ENCODE results near the gene VSIG10L2. TPM values are rescaled to one million over a fixed set of nuclear protein-coding genes. Genes with fewer than 3 reads are reported as not detected.

Gene VSIG10L2
- total RNA-seq, 4 donors from 2014 or later: 2.0 to 17.2 (median 6.7) TPM

DNA sequence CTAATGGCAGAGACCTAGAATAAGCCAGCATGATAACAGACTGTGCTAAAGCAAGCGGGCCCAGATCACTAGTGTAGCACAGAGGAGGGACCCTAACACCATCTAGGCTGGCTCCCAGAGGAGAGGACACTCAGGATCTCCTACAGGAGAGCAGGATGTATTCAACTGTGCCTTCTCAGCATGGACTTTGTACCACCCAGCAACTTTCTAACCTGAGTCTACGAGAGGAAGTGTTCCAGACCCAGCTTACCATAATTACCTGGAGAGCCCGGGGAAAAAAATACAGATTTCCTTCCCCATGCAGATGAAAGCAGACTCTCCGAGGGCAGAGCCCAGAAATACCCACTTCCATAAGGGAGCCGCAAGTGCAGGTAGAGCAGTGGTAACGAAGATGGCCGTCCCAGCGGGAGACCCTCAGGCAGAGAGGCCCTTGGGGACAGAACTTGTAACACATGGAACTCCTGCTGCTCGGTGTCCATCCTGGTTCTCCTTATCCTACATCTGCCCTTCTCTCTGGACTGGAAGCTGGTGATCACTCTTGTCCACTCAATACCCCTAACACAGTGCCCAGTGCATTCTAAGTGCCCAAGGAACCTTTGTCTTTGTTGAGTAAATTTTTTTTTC lies 21.3 kb upstream of the VSIG10L2 start:
- peak in 1 of 2 donors; percentile 39 for DNase-seq (ENCODE audit: low spot score in 2 of 2)
- WGBS: 89% methylated on average over 9 of the region's 9 CpGs
- Histone ChIP-seq H3K27me3 (peaks cover 4% of the 10 kb centered on the region), H3K27ac (no peak overlapping the region), H3K4me1 (no peaks in the 10 kb centered on the region), H3K36me3 (no peaks in the 10 kb centered on the region), H3K4me3 (no peak overlapping the region), H3K9me3 (no peaks in the 10 kb centered on the region)
- TF ChIP-seq POLR2A (IDR thresholded peaks at IDR 0.05) (no peak), EP300 (IDR thresholded peaks at IDR 0.05) (no peak), CTCF (IDR thresholded peaks at IDR 0.05) (no peak), POLR2AphosphoS5 (IDR thresholded peaks at IDR 0.05) (no peak)

- Histone ChIP-seq H3K27me3 (no peaks in the 10 kb centered on the region), H3K9me3 (no peaks in the 10 kb centered on the region), H3K4me3 (no peak overlapping the region), H3K4me1 (no peaks in the 10 kb centered on the region), H3K27ac (no peak overlapping the region), H3K36me3 (no peaks in the 10 kb centered on the region)
- DNase-seq (ENCODE audit: low spot score in 2 of 2): peak in 1 of 2 donors; percentile 25
- TF ChIP-seq CTCF (IDR thresholded peaks at IDR 0.05) (no peak), EP300 (IDR thresholded peaks at IDR 0.05) (no peak), POLR2AphosphoS5 (IDR thresholded peaks at IDR 0.05) (no peak), POLR2A (IDR thresholded peaks at IDR 0.05) (no peak)
- WGBS: 68% methylated on average over 5 of the region's 6 CpGs
Measured at GRCh38 chr11:125925247-125925740, 20.6 kb upstream of the VSIG10L2 start.

- Histone ChIP-seq H3K27ac (no peak overlapping the region), H3K4me3 (no peak overlapping the region), H3K36me3 (no peaks in the 10 kb centered on the region), H3K9me3 (no peaks in the 10 kb centered on the region), H3K27me3 (no peaks in the 10 kb centered on the region), H3K4me1 (no peaks in the 10 kb centered on the region)
- TF ChIP-seq POLR2AphosphoS5 (IDR thresholded peaks at IDR 0.05) (no peak), POLR2A (IDR thresholded peaks at IDR 0.05) (no peak)
- DNase-seq (ENCODE audit: low spot score in 2 of 2): peak in 1 of 2 donors; percentile 25
- 75% methylated on average over 3 of the region's 3 CpGs for WGBS
Measured at GRCh38 chr11:125925804-125926203, 20.0 kb upstream of the VSIG10L2 start.

DNA sequence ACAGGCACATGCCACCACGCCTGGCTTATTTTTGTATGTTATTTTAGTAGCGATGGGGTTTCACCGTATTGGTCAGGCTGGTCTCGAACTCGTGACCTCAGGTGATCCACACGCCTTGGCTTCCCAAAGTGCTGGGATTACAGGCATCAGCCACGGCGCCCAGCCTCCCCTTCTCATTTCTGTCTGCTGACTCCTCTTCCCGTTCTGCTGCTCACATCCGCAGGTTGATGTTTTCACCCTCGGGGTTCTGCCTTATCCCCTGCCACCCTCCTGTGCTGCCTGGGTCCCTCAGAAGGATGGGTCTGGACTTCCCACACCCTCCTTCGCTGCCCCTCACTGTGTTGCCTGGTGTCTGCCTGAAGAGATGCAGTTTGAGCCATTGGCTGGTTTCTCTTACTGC lies 19.2 kb upstream of the VSIG10L2 start:
- 95% methylated on average over 12 of the region's 12 CpGs for WGBS
- peak in 1 of 2 donors; percentile 33 for DNase-seq (ENCODE audit: low spot score in 2 of 2)

GRCh38 chr11:125929445-125930075 lies 16.3 kb upstream of the VSIG10L2 start:
- Histone ChIP-seq H3K4me1 (peaks cover 7% of the 10 kb centered on the region), H3K4me3 (no peak overlapping the region), H3K27ac (no peak overlapping the region), H3K36me3 (no peaks in the 10 kb centered on the region), H3K27me3 (no peaks in the 10 kb centered on the region), H3K9me3 (no peaks in the 10 kb centered on the region)
- peak in 1 of 2 donors; percentile 34 for DNase-seq (ENCODE audit: low spot score in 2 of 2)
- WGBS: 62% methylated on average over 9 of the region's 9 CpGs
- TF ChIP-seq POLR2AphosphoS5 (IDR thresholded peaks at IDR 0.05): no peak
- no peak for TF ChIP-seq EP300 (IDR thresholded peaks at IDR 0.05)
- no peak for TF ChIP-seq POLR2A (IDR thresholded peaks at IDR 0.05)

More for the DNA sequence above, 19.2 kb upstream of the VSIG10L2 start:
- Histone ChIP-seq H3K9me3 (no peaks in the 10 kb centered on the region), H3K27ac (no peak overlapping the region), H3K27me3 (no peaks in the 10 kb centered on the region), H3K36me3 (no peaks in the 10 kb centered on the region), H3K4me1 (peaks cover 4% of the 10 kb centered on the region), H3K4me3 (no peak overlapping the region)
- TF ChIP-seq EP300 (IDR thresholded peaks at IDR 0.05) (no peak), POLR2AphosphoS5 (IDR thresholded peaks at IDR 0.05) (no peak), POLR2A (IDR thresholded peaks at IDR 0.05) (no peak), CTCF (IDR thresholded peaks at IDR 0.05) (no peak)

- 95% methylated on average over 11 of the region's 11 CpGs for WGBS
- H3K4me1 ChIP-seq: peaks cover 7% of the 10 kb centered on the region
- H3K36me3 ChIP-seq: no peaks in the 10 kb centered on the region
- H3K27ac ChIP-seq: no peak overlapping the region
- no peaks in the 10 kb centered on the region for H3K27me3 ChIP-seq
- no peak overlapping the region for H3K4me3 ChIP-seq
- no peaks in the 10 kb centered on the region for H3K9me3 ChIP-seq
- peak in 1 of 2 donors; percentile 2 for DNase-seq (ENCODE audit: low spot score in 2 of 2)
- TF ChIP-seq POLR2AphosphoS5 (IDR thresholded peaks at IDR 0.05) (no peak), CTCF (IDR thresholded peaks at IDR 0.05) (no peak), EP300 (IDR thresholded peaks at IDR 0.05) (no peak), POLR2A (IDR thresholded peaks at IDR 0.05) (no peak)
Measured at GRCh38 chr11:125930076-125930450, 15.8 kb upstream of the VSIG10L2 start.
